HG03196 (cell line): ENCODE measurements around the gene MXD3.
"Not testable (repeated sequence)": the region's sequence is repeated elsewhere in the genome, so short reads cannot be mapped to it uniquely, and the experiment has no call there.

Experiments used
- ATAC-seq: cut with Tn5 transposase; IDR thresholded peaks from one replicate; pipeline ENCODE4 v1.9.1; 2021; ENCODE audit not compliant: unreplicated experiment

The MXD3 gene

GRCh38 chr5:177270653-177271052 lies 41.0 kb downstream of the MXD3 start:
- ATAC-seq = no peak

GRCh38 chr5:177269976-177270375 lies 41.7 kb downstream of the MXD3 start:
- ATAC-seq = no peak

GRCh38 chr5:177269232-177269895 lies 42.3 kb downstream of the MXD3 start:
- ATAC-seq = no peak

GRCh38 chr5:177265395-177265794 lies 46.3 kb downstream of the MXD3 start:
- no peak for ATAC-seq

- ATAC-seq = no peak
Observed at GRCh38 chr5:177264178-177264577, 47.5 kb downstream of the MXD3 start.

GRCh38 chr5:177261510-177261909 lies 50.2 kb downstream of the MXD3 start:
- no peak for ATAC-seq

- ATAC-seq = no peak
Observed at GRCh38 chr5:177260961-177261360, 50.7 kb downstream of the MXD3 start.

GRCh38 chr5:177258711-177259110 lies 53.0 kb downstream of the MXD3 start:
- not testable (repeated sequence) for ATAC-seq
